Stimulated activated naive CD8-positive, alpha-beta T cell treated with anti-CD3 and anti-CD28 coated beads, Interleukin-15, Interleukin-2, amounts not matched to agents 100 U/mL and 50 U/mL, for 24 hours (primary cell): ENCODE measurements around the gene GFER.
A peak's percentile ranks its signal among the peaks of the same experiment; 100 is the strongest.
"Not testable (repeated sequence)": the region's sequence is repeated elsewhere in the genome, so short reads cannot be mapped to it uniquely, and the experiment has no call there.

ENCODE experiments used
- ATAC-seq: fragments of 150-1000 bp; cut with Tn5 transposase; one replicate; pipeline ENCODE4 v1.10.0; 2021
- DNase-seq: peaks from one replicate; pipeline ENCODE4 v3.0.0; 2021

GFER gene

GRCh38 chr16:2005646-2006045, 21.7 kb downstream of the GFER start:
- DNase-seq (no peak), ATAC-seq (no peak)

- no peak for DNase-seq
- no peak for ATAC-seq
Observed at GRCh38 chr16:2006317-2006716, 22.3 kb downstream of the GFER start.

- ATAC-seq, result no peak
Observed at GRCh38 chr16:2007081-2007836, 23.3 kb downstream of the GFER start.

GRCh38 chr16:2008009-2008526, 24.1 kb downstream of the GFER start:
- DNase-seq (peak; percentile 61), ATAC-seq (peak; percentile 20)

More at GRCh38 chr16:2007081-2007836, 23.3 kb downstream of the GFER start:
- no peak for DNase-seq

GRCh38 chr16:2008631-2009163, 24.7 kb downstream of the GFER start:
- peak; percentile 64 for DNase-seq
- no peak for ATAC-seq

- ATAC-seq (peak; percentile 17), DNase-seq (peak; percentile 44)
Observed at GRCh38 chr16:2009164-2009711, 25.2 kb downstream of the GFER start.

GRCh38 chr16:2009791-2010510, 26.0 kb downstream of the GFER start, which contains the start of gene ZNF598:
Gene ZNF598 (minus strand): TSS chr16:2009821.
- ATAC-seq (peak; percentile 96), DNase-seq (peak; percentile 89)

GRCh38 chr16:2011726-2012125, 27.7 kb downstream of the GFER start:
- not testable (repeated sequence) for ATAC-seq, DNase-seq

GRCh38 chr16:2013527-2013926, 29.5 kb downstream of the GFER start:
- ATAC-seq (no peak), DNase-seq (no peak)

- DNase-seq, result no peak
- no peak for ATAC-seq
Observed at GRCh38 chr16:2015117-2015946, 31.3 kb downstream of the GFER start.

- DNase-seq (no peak), ATAC-seq (no peak)
Observed at GRCh38 chr16:2015947-2016208, 31.9 kb downstream of the GFER start.

GRCh38 chr16:2016407-2016922, 32.5 kb downstream of the GFER start:
- ATAC-seq (no peak), DNase-seq (peak; percentile 52)

- DNase-seq, result peak; percentile 62
Observed at GRCh38 chr16:2019518-2019920, 35.5 kb downstream of the GFER start, which contains the start of gene NPW. Gene NPW (plus strand): TSS chr16:2019785.

GRCh38 chr16:2019921-2020831, 36.2 kb downstream of the GFER start:
- no peak for DNase-seq
- ATAC-seq, result no peak

More at GRCh38 chr16:2019518-2019920, 35.5 kb downstream of the GFER start, which contains the start of gene NPW:
- peak; percentile 28 for ATAC-seq

- no peak for DNase-seq
- ATAC-seq, result peak; percentile 9
Observed at GRCh38 chr16:2022723-2023091, 38.7 kb downstream of the GFER start.

- DNase-seq, result peak; percentile 99
- ATAC-seq, result peak; percentile 85
Observed at GRCh38 chr16:2023092-2024031, 39.4 kb downstream of the GFER start.

- ATAC-seq (no peak), DNase-seq (no peak)
Observed at GRCh38 chr16:2024032-2024420, 40.0 kb downstream of the GFER start.

GRCh38 chr16:2025251-2025650, 41.3 kb downstream of the GFER start:
- DNase-seq, result no peak
- ATAC-seq, result no peak

GRCh38 chr16:2025878-2026460, 42.0 kb downstream of the GFER start:
- ATAC-seq, result no peak
- no peak for DNase-seq
